HG02678 (cell line): ENCODE results near the gene MCM3AP.

Source experiments
- ATAC-seq: cut with Tn5 transposase; IDR thresholded peaks from one replicate; pipeline ENCODE4 v1.9.1; 2021; ENCODE audit warnings: mild to moderate bottlenecking, moderate library complexity; ENCODE audit not compliant: unreplicated experiment

Gene MCM3AP

DNA sequence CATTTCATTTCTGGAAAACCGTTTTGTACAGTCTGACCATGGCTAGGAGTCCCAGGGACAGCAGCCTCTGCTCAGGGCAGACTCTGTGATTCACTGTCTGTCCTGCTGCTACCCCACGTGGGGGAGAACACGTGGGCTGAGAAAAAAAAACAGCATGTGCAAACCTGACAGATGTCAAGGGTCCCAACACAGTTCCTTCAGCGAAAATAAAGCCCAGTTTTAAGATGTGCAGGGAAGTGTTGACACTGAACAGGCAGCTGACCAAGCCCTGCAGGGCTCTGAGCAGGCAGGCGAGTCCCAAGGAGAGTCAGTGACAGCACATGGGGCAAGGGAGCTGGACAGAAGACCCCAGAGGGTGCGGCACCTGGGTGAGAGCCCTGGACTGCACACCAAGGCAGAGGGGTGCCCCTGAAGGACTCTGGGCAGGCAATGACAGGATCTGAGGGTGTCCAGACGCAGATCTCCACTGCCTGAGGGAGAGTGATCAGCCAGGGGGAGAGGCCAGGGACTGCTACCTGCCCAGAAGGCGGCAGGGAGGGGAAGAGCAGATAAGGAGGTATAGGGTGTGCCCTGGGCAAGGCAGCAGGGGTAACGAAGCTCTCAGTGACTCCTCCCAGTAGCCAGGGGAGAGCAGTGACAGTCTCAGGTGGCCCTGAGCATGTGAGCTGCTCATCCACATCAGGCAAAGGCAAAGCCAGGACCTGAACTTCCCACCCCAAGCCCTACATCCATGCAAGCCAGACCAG is 96.0 kb downstream of the MCM3AP start:
- no peak for ATAC-seq

DNA sequence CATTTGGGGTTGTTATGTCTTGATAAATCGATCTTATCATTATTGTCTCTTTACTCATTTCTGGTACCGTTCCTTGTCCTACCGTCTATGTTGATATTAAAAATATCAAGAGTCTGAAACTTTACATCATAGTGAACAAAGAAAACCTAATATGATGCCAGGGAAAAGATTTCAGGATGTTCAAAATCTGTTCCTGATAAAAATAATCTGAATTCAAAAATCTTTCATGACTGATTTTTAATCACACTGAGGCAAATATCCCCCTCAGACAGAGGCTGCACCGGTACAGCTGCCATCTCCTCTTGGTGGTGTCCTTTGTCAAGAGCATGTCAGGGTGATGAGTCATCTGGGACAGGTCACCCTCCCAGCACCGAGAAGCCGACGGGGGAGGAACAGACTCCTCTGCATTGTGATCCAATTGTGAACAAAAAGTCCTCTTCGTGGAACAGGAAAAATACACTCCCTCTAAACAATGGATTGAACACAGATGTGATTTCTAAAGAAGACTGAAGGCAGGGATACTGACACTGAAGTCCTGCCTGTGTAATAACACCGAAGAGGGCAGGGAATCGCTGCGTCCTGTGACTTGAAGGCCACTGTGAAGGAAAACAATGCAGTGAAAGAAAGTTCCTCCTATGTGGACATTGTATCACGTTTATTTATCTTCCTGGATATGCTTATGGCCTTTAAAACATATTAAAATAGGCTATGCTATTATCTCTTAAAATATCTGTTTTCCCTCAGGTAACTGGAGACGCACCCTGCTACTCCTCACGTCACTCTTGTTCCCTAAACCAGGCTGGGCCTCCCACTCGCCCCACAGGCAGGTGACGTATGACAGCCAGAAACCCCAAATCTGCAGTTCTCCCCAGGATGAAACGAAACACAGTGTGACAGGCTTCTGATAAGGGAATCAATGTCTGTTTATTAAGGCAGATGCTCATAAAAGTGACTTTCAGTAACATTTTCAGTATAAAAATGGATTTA is 96.9 kb downstream of the MCM3AP start:
- no peak for ATAC-seq

DNA sequence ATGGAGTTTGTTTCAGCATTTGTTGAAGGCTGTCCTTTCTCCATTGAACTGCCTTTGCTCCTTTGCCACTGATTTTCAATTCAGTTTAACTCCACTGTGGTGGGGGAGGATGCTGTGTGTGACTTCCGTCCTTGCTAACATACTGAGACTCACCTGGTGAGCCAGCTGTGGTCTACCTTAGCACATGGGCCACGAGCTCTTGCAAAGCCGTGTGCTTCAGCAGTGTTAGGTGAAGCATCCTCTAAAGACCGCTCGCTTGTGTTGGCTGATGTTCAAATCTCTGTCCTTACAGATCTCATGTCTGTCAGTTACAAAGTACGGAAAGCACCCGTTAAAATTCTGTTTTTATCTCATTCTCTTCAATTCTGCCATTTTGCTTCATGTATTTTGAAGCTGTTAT is 97.6 kb downstream of the MCM3AP start:
- ATAC-seq = no peak

DNA sequence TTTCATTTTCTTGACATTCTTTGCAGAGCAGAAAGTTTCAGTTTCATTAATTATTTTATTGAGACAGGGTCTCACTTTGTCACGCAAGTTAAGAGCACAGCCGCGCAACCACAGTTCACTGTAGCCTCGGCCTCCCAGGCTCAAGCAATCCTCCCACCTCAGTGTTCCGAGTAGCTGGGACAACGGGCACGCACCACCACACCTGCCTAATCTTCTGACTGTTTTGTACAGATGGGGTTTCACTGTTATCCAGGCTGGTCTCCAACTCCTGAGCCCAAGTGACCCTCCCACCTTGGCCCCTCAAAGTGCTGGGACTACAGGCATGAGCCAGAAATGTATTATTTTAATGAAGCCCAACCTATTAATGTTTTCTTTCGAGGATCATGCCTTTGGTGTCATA is 98.2 kb downstream of the MCM3AP start:
- no peak for ATAC-seq

DNA sequence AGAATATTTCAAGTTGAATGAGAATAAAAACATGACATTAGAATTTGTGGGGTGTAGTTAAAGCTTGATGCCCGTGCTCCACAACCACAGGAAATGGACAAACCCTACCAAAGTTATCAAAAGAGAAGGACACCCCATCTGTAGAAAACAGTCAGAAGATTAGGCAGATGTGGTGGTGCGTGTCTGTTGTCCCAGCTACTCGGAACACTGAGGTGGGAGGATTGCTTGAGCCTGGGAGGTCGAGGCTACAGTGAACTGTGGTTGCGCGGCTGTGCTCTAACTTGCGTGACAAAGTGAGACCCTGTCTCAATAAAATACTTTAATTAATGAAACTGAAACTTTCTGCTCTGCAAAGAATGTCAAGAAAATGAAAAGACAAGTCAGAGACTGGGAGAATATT is 99.7 kb downstream of the MCM3AP start:
- ATAC-seq = no peak
